Cardiac fibroblast (primary cell): ENCODE data around the gene TSTD2.

Experiments
- DNase-seq, 2 donors: peaks; one replicate each; pipeline versions ENCODE4 v3.0.0 to v3.0.0-alpha.2; 2010; ENCODE audit warnings: low read depth in 2 of 2
- H3K4me3 ChIP-seq, 2 donors: replicated peaks in 1 of 2; 1 replicate in 1 of 2; 2 replicates in 1 of 2; pipeline ENCODE4 v1.5.1; 2011; ENCODE audit warnings: low read depth in 2 of 2, low read length in 2 of 2, mild to moderate bottlenecking in 2 of 2, moderate library complexity in 1 of 2
- TF ChIP-seq, protein P1 (sequence below): IDR thresholded peaks from one replicate; pipeline ENCODE4 v1.5.1; 2011; ENCODE audit warnings: low read depth, mild to moderate bottlenecking, low read length, inconsistent platforms

Gene TSTD2

DNA sequence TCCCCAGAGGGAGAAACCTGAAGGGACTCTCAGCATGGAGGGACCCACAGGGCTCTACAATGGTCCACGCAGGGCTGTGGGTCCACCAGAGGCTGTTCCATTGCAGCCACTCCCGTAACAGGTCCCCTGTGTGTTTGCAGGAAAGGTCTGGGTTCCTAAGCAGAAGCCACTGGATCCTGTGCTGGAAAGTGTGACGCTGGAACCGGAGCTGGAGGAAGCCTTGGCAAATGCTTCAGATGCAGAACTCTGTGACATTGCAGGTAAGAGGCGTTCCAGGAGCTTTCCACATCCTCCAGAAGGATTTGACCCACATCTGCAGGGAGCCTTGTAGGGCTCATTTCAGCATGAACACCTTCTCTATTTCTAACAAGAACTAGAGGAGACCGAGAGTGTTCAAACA lies 80.0 kb downstream of the TSTD2 start:
- DNase-seq, result no peak
- no peak overlapping the region for H3K4me3 ChIP-seq
- TF ChIP-seq, protein P1, sequence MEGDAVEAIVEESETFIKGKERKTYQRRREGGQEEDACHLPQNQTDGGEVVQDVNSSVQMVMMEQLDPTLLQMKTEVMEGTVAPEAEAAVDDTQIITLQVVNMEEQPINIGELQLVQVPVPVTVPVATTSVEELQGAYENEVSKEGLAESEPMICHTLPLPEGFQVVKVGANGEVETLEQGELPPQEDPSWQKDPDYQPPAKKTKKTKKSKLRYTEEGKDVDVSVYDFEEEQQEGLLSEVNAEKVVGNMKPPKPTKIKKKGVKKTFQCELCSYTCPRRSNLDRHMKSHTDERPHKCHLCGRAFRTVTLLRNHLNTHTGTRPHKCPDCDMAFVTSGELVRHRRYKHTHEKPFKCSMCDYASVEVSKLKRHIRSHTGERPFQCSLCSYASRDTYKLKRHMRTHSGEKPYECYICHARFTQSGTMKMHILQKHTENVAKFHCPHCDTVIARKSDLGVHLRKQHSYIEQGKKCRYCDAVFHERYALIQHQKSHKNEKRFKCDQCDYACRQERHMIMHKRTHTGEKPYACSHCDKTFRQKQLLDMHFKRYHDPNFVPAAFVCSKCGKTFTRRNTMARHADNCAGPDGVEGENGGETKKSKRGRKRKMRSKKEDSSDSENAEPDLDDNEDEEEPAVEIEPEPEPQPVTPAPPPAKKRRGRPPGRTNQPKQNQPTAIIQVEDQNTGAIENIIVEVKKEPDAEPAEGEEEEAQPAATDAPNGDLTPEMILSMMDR, result no peak

- DNase-seq, result no peak
- TF ChIP-seq, protein P1, result no peak
Measured at GRCh38 chr9:97551308-97551707, 81.9 kb downstream of the TSTD2 start.

DNA sequence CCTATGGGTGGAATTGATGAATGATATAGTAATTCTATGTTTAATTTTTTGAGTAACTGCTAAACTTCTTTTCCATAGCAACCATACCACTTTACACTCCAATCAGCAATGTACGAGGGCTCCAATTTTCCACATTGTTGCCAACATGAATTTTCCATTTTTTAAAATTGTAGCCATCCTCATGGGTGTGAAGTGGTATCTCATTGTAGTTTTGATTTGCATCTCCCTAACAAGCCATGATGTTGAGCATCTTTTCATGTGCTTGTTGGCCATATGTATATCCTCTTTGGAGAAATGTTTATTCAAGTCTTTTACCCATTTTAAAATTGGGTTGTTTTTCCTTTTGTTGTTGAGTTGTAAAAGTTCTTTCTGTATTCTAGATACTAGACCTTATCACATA lies 82.8 kb downstream of the TSTD2 start:
- DNase-seq, result no peak
- TF ChIP-seq, protein P1, result no peak
- no peak overlapping the region for H3K4me3 ChIP-seq

More at GRCh38 chr9:97551308-97551707, 81.9 kb downstream of the TSTD2 start:
- H3K4me3 ChIP-seq, result no peak overlapping the region
